Measurements from ENCODE around the gene TNFAIP3. TPM values are rescaled to one million over a fixed set of nuclear protein-coding genes. Genes with fewer than 3 reads are reported as not detected.
A peak's percentile ranks its signal among the peaks of the same experiment; 100 is the strongest.

Gene TNFAIP3
- total and polyA plus RNA-seq, 2 donors (not counting 1 experiment from before 2014, with no cell fraction given), result 7.8 to 23.5 TPM

- Histone ChIP-seq H2AFZ (ENCODE audit: low read length) (no peak overlapping the region), H3K4me3 (replicated peaks in 1 of 4; ENCODE audit: control extremely low read depth in 1 of 4, insufficient read depth in 1 of 4, low read depth in 3 of 4, low read length in 4 of 4) (no peak overlapping the region), H3K9ac (ENCODE audit: insufficient read depth, low read length) (no peak overlapping the region), H3K27ac (ENCODE audit: insufficient read depth, low read length) (no peak overlapping the region), H3K4me1 (ENCODE audit: control insufficient read depth, extremely low read depth, insufficient read depth, low read length) (peaks cover 9% of the 10 kb centered on the region), H3K36me3 (ENCODE audit: control insufficient read depth, insufficient read depth, low read length) (no peaks in the 10 kb centered on the region), H3K27me3 (ENCODE audit: control insufficient read depth, insufficient read depth, low read length) (no peaks in the 10 kb centered on the region), H4K20me1 (ENCODE audit: control insufficient read depth, extremely low read depth, insufficient read depth, low read length) (no peaks in the 10 kb centered on the region), H3K9me3 (ENCODE audit: control insufficient read depth, insufficient read depth, low read depth, low read length) (no peaks in the 10 kb centered on the region), H3K4me2 (ENCODE audit: extremely low read depth, insufficient read depth, low read length) (no peak overlapping the region), H3K79me2 (ENCODE audit: control insufficient read depth, insufficient read depth, low read length) (no peaks in the 10 kb centered on the region)
- TF ChIP-seq EZH2 (IDR thresholded peaks at IDR 0.05; ENCODE audit: low read length, missing control alignments), result no peak
- no peak for TF ChIP-seq CTCF (conservative IDR thresholded peaks at IDR 0.05 in 1 of 2, IDR thresholded peaks at IDR 0.05 in 1 of 2; ENCODE audit: low read depth in 1 of 2, low read length in 2 of 2)
- no peak for DNase-seq (ENCODE audit: low read depth in 2 of 2)
These were observed 39.6 kb upstream of the TNFAIP3 start for GRCh38 chr6:137827411-137827940.

- Histone ChIP-seq H3K36me3 (ENCODE audit: control insufficient read depth, insufficient read depth, low read length) (no peaks in the 10 kb centered on the region), H3K4me2 (ENCODE audit: extremely low read depth, insufficient read depth, low read length) (no peak overlapping the region), H4K20me1 (ENCODE audit: control insufficient read depth, extremely low read depth, insufficient read depth, low read length) (no peaks in the 10 kb centered on the region), H3K4me3 (replicated peaks in 1 of 4; ENCODE audit: control extremely low read depth in 1 of 4, insufficient read depth in 1 of 4, low read depth in 3 of 4, low read length in 4 of 4) (no peak overlapping the region), H2AFZ (ENCODE audit: low read length) (no peak overlapping the region), H3K27me3 (ENCODE audit: control insufficient read depth, insufficient read depth, low read length) (no peaks in the 10 kb centered on the region), H3K4me1 (ENCODE audit: control insufficient read depth, extremely low read depth, insufficient read depth, low read length) (peaks cover 8% of the 10 kb centered on the region), H3K9ac (ENCODE audit: insufficient read depth, low read length) (no peak overlapping the region), H3K9me3 (ENCODE audit: control insufficient read depth, insufficient read depth, low read depth, low read length) (no peaks in the 10 kb centered on the region), H3K79me2 (ENCODE audit: control insufficient read depth, insufficient read depth, low read length) (no peaks in the 10 kb centered on the region), H3K27ac (ENCODE audit: insufficient read depth, low read length) (no peak overlapping the region)
- DNase-seq (ENCODE audit: low read depth in 2 of 2), result no peak
- no peak for TF ChIP-seq CTCF (conservative IDR thresholded peaks at IDR 0.05 in 1 of 2, IDR thresholded peaks at IDR 0.05 in 1 of 2; ENCODE audit: low read depth in 1 of 2, low read length in 2 of 2)
- no peak for TF ChIP-seq EZH2 (IDR thresholded peaks at IDR 0.05; ENCODE audit: low read length, missing control alignments)
These were observed 38.9 kb upstream of the TNFAIP3 start for GRCh38 chr6:137827977-137828810.

GRCh38 chr6:137829641-137830083 is 37.4 kb upstream of the TNFAIP3 start:
- Histone ChIP-seq H3K4me2 (ENCODE audit: extremely low read depth, insufficient read depth, low read length) (no peak overlapping the region), H3K4me3 (replicated peaks in 1 of 4; ENCODE audit: control extremely low read depth in 1 of 4, insufficient read depth in 1 of 4, low read depth in 3 of 4, low read length in 4 of 4) (no peak overlapping the region), H4K20me1 (ENCODE audit: control insufficient read depth, extremely low read depth, insufficient read depth, low read length) (no peaks in the 10 kb centered on the region), H3K27ac (ENCODE audit: insufficient read depth, low read length) (no peak overlapping the region), H3K9ac (ENCODE audit: insufficient read depth, low read length) (no peak overlapping the region), H3K36me3 (ENCODE audit: control insufficient read depth, insufficient read depth, low read length) (no peaks in the 10 kb centered on the region), H3K4me1 (ENCODE audit: control insufficient read depth, extremely low read depth, insufficient read depth, low read length) (peaks cover 4% of the 10 kb centered on the region), H3K79me2 (ENCODE audit: control insufficient read depth, insufficient read depth, low read length) (no peaks in the 10 kb centered on the region), H2AFZ (ENCODE audit: low read length) (no peak overlapping the region), H3K9me3 (ENCODE audit: control insufficient read depth, insufficient read depth, low read depth, low read length) (no peaks in the 10 kb centered on the region), H3K27me3 (ENCODE audit: control insufficient read depth, insufficient read depth, low read length) (no peaks in the 10 kb centered on the region)
- peak in 1 of 2 donors; percentile 72 for DNase-seq (ENCODE audit: low read depth in 2 of 2)
- no peak for TF ChIP-seq EZH2 (IDR thresholded peaks at IDR 0.05; ENCODE audit: low read length, missing control alignments)
- no peak for TF ChIP-seq CTCF (conservative IDR thresholded peaks at IDR 0.05 in 1 of 2, IDR thresholded peaks at IDR 0.05 in 1 of 2; ENCODE audit: low read depth in 1 of 2, low read length in 2 of 2)
